ENCODE data around the gene JAZF1.

GRCh38 chr7:28037220-28038010 lies 143.2 kb downstream of the JAZF1 start:
- no peak for TF ChIP-seq CTCF (IDR thresholded peaks at IDR 0.05; ENCODE audit: poor library complexity)
- no peak for TF ChIP-seq EZH2phosphoT487 (IDR thresholded peaks at IDR 0.05; ENCODE audit: low read depth, severe bottlenecking, unreplicated experiment)
- TF ChIP-seq EZH2 (IDR thresholded peaks at IDR 0.05; ENCODE audit: borderline replicate concordance): no peak

Measured in hepatocyte (in vitro differentiated cells).